AG09309 (cell line): ENCODE measurements around the gene AKTIP.

Experiments
- DNase-seq: peaks from one replicate; pipeline ENCODE4 v3.0.0-alpha.2; 2010; ENCODE audit warnings: low read depth
- H3K4me3 ChIP-seq: 2 replicates; pipeline ENCODE4 v1.5.1; 2011; ENCODE audit warnings: mild to moderate bottlenecking, low read depth, low read length, moderate library complexity; ENCODE audit not compliant: control insufficient read depth
- TF ChIP-seq, protein P1 (sequence below): IDR thresholded peaks from 2 replicates; pipeline ENCODE4 v1.5.1; 2011; ENCODE audit warnings: mild to moderate bottlenecking, low read depth, low read length, inconsistent platforms; ENCODE audit not compliant: insufficient read depth, control insufficient read depth; ENCODE audit errors: missing control alignments

Gene AKTIP

DNA sequence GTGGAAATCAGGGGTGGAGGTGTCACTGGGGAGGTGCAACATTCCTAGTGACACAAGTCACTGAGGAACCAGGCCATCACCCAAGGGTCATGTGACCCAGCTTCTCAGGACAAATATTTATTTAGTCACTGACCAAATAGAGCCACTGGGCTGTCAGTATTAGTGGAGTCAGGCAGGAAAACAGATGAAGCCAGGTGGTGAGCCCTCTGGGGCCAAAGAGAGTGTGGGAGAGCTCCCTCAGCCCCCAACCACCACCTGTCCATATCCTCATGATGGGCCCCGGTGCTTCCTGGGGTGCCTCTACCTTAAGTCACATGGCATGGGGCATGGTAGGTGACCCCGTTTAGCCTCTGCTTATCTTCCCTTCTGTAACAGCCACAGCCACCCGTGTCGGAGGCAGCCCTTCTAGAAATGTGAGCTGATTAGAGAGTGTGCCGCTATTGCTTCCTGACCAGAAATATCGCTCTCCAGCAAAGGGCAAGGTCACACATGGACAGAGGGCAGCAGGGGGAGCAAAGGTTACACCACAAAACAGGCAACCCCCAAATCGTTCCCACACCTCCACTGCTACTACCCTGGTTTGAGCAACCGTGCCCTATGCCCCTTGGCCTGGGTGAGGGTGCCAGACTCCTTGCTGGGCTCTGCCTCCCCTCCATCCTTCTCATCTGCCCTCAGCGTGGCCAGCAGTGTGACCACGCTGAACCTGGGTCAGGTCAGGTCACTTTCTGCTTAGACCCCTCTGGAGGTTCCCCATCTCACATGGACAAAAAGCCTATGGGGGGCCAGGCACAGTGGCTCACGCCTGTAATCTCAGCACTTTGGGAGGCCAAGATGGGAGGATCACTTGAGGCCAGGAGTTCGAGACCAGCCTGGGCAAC is 8.6 kb upstream of the AKTIP start:
- TF ChIP-seq, protein P1, sequence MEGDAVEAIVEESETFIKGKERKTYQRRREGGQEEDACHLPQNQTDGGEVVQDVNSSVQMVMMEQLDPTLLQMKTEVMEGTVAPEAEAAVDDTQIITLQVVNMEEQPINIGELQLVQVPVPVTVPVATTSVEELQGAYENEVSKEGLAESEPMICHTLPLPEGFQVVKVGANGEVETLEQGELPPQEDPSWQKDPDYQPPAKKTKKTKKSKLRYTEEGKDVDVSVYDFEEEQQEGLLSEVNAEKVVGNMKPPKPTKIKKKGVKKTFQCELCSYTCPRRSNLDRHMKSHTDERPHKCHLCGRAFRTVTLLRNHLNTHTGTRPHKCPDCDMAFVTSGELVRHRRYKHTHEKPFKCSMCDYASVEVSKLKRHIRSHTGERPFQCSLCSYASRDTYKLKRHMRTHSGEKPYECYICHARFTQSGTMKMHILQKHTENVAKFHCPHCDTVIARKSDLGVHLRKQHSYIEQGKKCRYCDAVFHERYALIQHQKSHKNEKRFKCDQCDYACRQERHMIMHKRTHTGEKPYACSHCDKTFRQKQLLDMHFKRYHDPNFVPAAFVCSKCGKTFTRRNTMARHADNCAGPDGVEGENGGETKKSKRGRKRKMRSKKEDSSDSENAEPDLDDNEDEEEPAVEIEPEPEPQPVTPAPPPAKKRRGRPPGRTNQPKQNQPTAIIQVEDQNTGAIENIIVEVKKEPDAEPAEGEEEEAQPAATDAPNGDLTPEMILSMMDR, result no peak
- no peak overlapping the region for H3K4me3 ChIP-seq
- no peak for DNase-seq

DNA sequence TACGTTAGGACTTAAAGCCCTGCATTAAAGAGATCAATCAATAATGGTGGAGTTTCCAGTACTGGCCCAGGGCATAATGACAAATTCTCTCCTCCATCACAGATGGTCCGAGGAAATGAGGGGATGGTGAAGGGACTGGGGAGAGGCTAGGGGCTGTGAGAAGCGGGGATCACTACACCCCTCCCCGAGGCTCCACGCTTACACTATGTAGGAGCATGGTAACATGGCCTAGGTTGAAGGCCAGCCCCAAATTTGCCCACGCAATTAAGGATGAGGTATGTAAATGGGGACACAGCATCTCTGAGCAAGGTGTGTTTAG is 8.0 kb upstream of the AKTIP start:
- no peak for DNase-seq
- no peak overlapping the region for H3K4me3 ChIP-seq
- TF ChIP-seq, protein P1, result no peak

DNA sequence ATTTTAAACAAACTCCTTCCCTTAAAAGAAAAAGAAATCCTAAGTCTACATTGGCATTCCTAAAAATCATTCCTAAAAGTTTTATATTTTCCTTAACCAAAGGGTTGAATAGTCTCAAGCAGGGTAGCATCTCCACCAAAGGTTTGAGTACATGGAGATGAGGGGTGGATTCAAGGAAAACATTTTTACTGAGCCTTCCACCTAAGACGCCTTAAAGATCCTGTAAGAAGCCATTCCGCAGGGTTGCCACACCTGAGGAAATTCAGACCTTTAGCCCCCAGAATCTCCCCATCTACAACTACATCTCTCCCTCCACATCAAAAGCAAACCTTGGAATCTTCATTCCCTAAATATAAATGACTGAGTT is 7.7 kb upstream of the AKTIP start:
- TF ChIP-seq, protein P1, result no peak
- no peak for DNase-seq
- H3K4me3 ChIP-seq, result no peak overlapping the region

DNA sequence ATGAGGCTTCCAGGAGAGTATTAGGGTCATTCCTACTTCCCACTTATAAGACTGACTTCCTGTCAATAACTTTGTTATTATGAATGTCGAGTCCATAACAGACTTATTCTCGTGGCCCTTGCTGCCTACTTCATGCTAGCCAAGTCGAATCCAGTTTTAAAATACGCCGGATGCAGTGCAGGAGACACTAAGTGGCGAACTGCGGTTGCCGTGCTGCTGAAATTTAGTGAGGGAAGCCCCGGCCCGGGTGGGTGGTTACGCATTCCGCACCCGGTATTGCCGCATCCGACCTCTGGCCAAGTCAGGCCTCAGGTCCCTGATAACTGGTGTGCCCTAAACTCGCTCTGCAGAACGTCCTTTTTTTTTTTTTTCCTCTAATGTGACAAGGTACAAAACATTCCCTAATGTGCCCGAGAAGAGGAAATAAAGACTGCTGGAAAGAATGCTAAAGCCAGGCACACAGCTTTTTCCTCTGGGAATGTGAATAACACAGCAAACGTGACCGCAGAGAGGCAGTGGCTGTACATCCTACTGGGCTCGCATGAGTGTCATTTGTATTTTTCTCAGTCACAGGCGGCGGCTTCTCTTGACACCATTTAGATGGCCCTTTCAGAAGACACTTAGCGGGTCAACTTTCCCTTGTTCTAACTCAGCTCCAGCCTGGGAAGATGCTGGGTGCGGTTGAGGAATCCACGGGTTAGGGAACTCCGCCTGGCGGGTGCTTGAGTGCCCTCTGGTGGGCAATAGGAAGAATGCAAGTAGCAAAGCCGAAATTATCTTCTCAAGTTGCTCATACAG is 7.1 kb upstream of the AKTIP start:
- DNase-seq, result no peak
- no peak overlapping the region for H3K4me3 ChIP-seq
- TF ChIP-seq, protein P1, result peak; percentile 95

DNA sequence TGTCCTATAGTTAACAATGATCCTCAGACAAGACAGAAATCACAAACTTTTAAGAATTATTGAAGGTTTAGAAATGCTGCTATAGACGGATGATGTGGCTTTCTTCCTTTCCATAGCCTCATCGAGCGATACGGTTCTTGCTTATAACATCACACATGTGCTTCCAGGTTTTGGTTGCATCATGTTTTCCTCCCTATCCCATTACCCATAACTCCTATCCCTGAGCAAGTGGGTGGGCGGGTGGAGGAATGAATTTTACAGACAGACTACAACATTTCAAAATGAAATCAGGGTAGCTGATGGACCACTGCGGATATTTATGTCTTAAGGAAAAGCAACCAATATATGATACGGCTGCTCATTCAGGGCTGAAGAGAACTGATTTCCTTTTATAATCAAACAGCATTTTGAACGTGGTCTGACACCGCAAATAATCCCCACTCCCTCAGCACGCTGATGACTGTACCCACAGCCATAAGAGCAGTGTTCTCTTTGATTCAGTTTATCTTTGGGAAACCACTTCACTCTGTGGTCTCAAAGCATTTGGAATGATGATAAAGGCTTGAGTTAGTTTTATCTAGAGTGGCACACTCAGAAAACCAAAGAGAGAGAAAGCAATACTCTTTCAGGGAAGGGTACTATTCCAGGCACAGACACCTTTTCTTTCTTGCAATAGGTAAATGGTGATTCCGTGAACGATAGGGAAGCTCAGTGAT is 4.6 kb upstream of the AKTIP start:
- no peak for DNase-seq
- TF ChIP-seq, protein P1, result no peak
- no peak overlapping the region for H3K4me3 ChIP-seq

DNA sequence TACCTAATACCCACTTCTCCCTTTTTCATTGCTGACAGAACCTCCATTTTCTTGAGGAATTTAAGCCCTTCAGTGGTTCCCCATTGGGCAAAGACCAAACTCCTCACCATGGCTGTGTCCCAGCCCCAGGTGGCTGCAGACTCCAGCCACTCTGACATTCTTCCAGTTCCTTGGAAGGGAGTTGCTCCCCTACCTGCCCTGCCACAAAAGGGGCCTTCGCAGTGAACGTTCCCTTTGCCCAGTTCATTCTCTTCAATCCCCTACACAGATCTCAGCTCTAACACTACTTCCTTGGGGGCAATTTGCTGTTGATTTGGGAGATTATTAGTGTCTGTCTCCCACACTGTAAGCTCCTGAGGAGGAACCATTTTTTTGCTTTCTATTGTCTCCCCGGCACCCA is 3.2 kb upstream of the AKTIP start:
- DNase-seq, result no peak

More for the DNA sequence above, 3.2 kb upstream of the AKTIP start:
- H3K4me3 ChIP-seq, result no peak overlapping the region
- TF ChIP-seq, protein P1, result no peak
